ENCODE data around the gene MINK1. TPM values are rescaled to one million over a fixed set of nuclear protein-coding genes. Genes with fewer than 3 reads are reported as not detected.

Gene MINK1
- total RNA-seq, 1 experiment from 2014 or later, result 105 TPM

DNA sequence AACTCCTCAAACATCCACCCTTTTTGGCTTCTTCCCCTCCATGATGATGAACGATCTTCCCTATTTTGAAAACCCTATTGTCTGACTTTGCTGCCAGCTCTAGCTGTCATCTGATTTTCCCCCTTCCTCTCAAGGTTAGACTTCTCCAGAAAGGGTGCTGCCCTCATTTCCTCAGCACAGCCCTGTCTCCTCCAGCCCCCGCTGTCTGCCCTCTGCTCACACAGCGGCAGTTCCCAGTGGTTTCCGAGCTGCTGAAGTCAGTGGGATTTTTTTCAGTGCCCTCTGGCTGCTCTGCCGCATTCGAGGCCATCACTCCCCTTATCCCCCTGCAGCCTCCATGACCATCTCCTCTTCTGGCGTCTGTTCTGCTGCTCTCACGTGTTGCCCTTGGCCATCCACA lies 39.6 kb downstream of the MINK1 start:
- peaks cover 9% of the 10 kb centered on the region for H3K4me1 Mint-ChIP-seq
- ATAC-seq (peak; percentile 53), DNase-seq (ENCODE audit: low spot score) (no peak)
- no peak overlapping the region for H3K4me3 Mint-ChIP-seq
- H3K27me3 Mint-ChIP-seq (ENCODE audit: low read depth), result no peaks in the 10 kb centered on the region
- peak overlapping the region; percentile 89 for H3K27ac Mint-ChIP-seq
- TF ChIP-seq NFATC4 (CRISPR knock-in tag; IDR thresholded peaks at IDR 0.05), result no peak
- no peak for TF ChIP-seq GRHL2 (CRISPR knock-in tag; IDR thresholded peaks at IDR 0.05; ENCODE audit: insufficient replicate concordance, severe bottlenecking)
- TF ChIP-seq NFE2L1 (CRISPR knock-in tag; IDR thresholded peaks at IDR 0.05), result no peak
- TF ChIP-seq JUN (CRISPR knock-in tag; IDR thresholded peaks at IDR 0.05), result no peak
- no peak for TF ChIP-seq GABPB1 (CRISPR knock-in tag; IDR thresholded peaks at IDR 0.05)
- no peak for TF ChIP-seq PRRX2 (CRISPR knock-in tag; IDR thresholded peaks at IDR 0.05)
- TF ChIP-seq TEAD1 (CRISPR knock-in tag; IDR thresholded peaks at IDR 0.05), result no peak
- TF ChIP-seq, protein P1, sequence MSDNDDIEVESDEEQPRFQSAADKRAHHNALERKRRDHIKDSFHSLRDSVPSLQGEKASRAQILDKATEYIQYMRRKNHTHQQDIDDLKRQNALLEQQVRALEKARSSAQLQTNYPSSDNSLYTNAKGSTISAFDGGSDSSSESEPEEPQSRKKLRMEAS (CRISPR knock-in tag; IDR thresholded peaks at IDR 0.05), result no peak
- TF ChIP-seq, protein P2, sequence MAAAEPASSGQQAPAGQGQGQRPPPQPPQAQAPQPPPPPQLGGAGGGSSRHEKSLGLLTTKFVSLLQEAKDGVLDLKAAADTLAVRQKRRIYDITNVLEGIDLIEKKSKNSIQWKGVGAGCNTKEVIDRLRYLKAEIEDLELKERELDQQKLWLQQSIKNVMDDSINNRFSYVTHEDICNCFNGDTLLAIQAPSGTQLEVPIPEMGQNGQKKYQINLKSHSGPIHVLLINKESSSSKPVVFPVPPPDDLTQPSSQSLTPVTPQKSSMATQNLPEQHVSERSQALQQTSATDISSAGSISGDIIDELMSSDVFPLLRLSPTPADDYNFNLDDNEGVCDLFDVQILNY (CRISPR knock-in tag; IDR thresholded peaks at IDR 0.05), result no peak
- TF ChIP-seq, protein P3, sequence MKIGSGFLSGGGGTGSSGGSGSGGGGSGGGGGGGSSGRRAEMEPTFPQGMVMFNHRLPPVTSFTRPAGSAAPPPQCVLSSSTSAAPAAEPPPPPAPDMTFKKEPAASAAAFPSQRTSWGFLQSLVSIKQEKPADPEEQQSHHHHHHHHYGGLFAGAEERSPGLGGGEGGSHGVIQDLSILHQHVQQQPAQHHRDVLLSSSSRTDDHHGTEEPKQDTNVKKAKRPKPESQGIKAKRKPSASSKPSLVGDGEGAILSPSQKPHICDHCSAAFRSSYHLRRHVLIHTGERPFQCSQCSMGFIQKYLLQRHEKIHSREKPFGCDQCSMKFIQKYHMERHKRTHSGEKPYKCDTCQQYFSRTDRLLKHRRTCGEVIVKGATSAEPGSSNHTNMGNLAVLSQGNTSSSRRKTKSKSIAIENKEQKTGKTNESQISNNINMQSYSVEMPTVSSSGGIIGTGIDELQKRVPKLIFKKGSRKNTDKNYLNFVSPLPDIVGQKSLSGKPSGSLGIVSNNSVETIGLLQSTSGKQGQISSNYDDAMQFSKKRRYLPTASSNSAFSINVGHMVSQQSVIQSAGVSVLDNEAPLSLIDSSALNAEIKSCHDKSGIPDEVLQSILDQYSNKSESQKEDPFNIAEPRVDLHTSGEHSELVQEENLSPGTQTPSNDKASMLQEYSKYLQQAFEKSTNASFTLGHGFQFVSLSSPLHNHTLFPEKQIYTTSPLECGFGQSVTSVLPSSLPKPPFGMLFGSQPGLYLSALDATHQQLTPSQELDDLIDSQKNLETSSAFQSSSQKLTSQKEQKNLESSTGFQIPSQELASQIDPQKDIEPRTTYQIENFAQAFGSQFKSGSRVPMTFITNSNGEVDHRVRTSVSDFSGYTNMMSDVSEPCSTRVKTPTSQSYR (CRISPR knock-in tag; IDR thresholded peaks at IDR 0.05), result no peak
- TF ChIP-seq, protein P4, sequence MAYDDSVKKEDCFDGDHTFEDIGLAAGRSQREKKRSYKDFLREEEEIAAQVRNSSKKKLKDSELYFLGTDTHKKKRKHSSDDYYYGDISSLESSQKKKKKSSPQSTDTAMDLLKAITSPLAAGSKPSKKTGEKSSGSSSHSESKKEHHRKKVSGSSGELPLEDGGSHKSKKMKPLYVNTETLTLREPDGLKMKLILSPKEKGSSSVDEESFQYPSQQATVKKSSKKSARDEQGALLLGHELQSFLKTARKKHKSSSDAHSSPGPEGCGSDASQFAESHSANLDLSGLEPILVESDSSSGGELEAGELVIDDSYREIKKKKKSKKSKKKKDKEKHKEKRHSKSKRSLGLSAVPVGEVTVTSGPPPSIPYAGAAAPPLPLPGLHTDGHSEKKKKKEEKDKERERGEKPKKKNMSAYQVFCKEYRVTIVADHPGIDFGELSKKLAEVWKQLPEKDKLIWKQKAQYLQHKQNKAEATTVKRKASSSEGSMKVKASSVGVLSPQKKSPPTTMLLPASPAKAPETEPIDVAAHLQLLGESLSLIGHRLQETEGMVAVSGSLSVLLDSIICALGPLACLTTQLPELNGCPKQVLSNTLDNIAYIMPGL (CRISPR knock-in tag; IDR thresholded peaks at IDR 0.05), result no peak
- no peaks in the 10 kb centered on the region for H3K9me3 Mint-ChIP-seq
- CTCF ChIA-PET, result interaction anchor here (0.6 to 1.4 kb wide), 3 partner anchors 8 to 74 kb away, joined by 3 to 6 read pairs (median 5); partner anchors contain the start of gene C17orf107
- H3K36me3 Mint-ChIP-seq, result no peaks in the 10 kb centered on the region
- POLR2A ChIA-PET, result no interaction called here

DNA sequence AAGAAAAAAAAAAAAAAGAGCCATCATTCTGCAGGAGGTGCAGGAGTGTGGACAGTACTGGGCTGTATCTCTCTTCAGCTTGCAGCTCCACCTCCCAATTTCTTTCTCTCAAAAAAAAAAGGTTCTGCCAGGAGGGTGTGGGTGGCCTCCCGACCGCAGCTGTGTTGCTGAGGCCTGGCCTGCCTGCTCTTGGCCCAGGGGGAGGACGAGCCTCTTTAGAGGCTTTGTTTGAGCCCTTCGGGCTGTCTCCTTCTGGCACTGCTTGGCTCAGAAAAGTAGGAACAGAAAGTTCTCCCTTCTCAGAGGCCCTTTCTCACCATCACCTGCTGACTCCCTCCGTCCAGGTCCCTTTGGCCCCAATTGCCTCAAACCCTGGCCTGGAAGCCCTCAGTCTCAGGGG lies 43.9 kb downstream of the MINK1 start:
- no peak for ATAC-seq
- POLR2A ChIA-PET, result interaction anchor here (0.6 kb wide), 1 partner anchor 19 kb away, joined by 3 read pairs; no protein-coding TSS in a partner anchor
- CTCF ChIA-PET, result no interaction called here
- H3K27me3 Mint-ChIP-seq (ENCODE audit: low read depth), result no peaks in the 10 kb centered on the region
- H3K4me1 Mint-ChIP-seq, result peaks cover 19% of the 10 kb centered on the region
- no peak overlapping the region for H3K4me3 Mint-ChIP-seq
- DNase-seq (ENCODE audit: low spot score), result no peak
- H3K36me3 Mint-ChIP-seq, result peaks cover 4% of the 10 kb centered on the region; the same call in 1 of the 2 replicates
- H3K27ac Mint-ChIP-seq, result peak overlapping the region; percentile 88; the same call in 1 of the 2 replicates
- no peaks in the 10 kb centered on the region for H3K9me3 Mint-ChIP-seq
- TF ChIP-seq, protein P5, sequence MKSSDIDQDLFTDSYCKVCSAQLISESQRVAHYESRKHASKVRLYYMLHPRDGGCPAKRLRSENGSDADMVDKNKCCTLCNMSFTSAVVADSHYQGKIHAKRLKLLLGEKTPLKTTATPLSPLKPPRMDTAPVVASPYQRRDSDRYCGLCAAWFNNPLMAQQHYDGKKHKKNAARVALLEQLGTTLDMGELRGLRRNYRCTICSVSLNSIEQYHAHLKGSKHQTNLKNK (CRISPR knock-in tag; IDR thresholded peaks at IDR 0.05), result no peak
- TF ChIP-seq, protein P6, sequence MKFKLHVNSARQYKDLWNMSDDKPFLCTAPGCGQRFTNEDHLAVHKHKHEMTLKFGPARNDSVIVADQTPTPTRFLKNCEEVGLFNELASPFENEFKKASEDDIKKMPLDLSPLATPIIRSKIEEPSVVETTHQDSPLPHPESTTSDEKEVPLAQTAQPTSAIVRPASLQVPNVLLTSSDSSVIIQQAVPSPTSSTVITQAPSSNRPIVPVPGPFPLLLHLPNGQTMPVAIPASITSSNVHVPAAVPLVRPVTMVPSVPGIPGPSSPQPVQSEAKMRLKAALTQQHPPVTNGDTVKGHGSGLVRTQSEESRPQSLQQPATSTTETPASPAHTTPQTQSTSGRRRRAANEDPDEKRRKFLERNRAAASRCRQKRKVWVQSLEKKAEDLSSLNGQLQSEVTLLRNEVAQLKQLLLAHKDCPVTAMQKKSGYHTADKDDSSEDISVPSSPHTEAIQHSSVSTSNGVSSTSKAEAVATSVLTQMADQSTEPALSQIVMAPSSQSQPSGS (CRISPR knock-in tag; IDR thresholded peaks at IDR 0.05; ENCODE audit: borderline replicate concordance, low read depth), result no peak
- TF ChIP-seq, protein P7, sequence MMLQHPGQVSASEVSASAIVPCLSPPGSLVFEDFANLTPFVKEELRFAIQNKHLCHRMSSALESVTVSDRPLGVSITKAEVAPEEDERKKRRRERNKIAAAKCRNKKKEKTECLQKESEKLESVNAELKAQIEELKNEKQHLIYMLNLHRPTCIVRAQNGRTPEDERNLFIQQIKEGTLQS (CRISPR knock-in tag; conservative IDR thresholded peaks at IDR 0.05), result no peak
- TF ChIP-seq, protein P8, sequence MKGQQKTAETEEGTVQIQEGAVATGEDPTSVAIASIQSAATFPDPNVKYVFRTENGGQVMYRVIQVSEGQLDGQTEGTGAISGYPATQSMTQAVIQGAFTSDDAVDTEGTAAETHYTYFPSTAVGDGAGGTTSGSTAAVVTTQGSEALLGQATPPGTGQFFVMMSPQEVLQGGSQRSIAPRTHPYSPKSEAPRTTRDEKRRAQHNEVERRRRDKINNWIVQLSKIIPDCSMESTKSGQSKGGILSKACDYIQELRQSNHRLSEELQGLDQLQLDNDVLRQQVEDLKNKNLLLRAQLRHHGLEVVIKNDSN (CRISPR knock-in tag; IDR thresholded peaks at IDR 0.05), result no peak
- TF ChIP-seq, protein P9, sequence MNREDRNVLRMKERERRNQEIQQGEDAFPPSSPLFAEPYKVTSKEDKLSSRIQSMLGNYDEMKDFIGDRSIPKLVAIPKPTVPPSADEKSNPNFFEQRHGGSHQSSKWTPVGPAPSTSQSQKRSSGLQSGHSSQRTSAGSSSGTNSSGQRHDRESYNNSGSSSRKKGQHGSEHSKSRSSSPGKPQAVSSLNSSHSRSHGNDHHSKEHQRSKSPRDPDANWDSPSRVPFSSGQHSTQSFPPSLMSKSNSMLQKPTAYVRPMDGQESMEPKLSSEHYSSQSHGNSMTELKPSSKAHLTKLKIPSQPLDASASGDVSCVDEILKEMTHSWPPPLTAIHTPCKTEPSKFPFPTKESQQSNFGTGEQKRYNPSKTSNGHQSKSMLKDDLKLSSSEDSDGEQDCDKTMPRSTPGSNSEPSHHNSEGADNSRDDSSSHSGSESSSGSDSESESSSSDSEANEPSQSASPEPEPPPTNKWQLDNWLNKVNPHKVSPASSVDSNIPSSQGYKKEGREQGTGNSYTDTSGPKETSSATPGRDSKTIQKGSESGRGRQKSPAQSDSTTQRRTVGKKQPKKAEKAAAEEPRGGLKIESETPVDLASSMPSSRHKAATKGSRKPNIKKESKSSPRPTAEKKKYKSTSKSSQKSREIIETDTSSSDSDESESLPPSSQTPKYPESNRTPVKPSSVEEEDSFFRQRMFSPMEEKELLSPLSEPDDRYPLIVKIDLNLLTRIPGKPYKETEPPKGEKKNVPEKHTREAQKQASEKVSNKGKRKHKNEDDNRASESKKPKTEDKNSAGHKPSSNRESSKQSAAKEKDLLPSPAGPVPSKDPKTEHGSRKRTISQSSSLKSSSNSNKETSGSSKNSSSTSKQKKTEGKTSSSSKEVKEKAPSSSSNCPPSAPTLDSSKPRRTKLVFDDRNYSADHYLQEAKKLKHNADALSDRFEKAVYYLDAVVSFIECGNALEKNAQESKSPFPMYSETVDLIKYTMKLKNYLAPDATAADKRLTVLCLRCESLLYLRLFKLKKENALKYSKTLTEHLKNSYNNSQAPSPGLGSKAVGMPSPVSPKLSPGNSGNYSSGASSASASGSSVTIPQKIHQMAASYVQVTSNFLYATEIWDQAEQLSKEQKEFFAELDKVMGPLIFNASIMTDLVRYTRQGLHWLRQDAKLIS (CRISPR knock-in tag; IDR thresholded peaks at IDR 0.05; ENCODE audit: borderline replicate concordance), result no peak
- TF ChIP-seq RELA (CRISPR knock-in tag; IDR thresholded peaks at IDR 0.05; ENCODE audit: borderline replicate concordance) (no peak), ZNF219 (CRISPR knock-in tag; IDR thresholded peaks at IDR 0.05; ENCODE audit: borderline replicate concordance) (no peak), USF2 (CRISPR knock-in tag; IDR thresholded peaks at IDR 0.05) (no peak)
- TF ChIP-seq, protein P10, sequence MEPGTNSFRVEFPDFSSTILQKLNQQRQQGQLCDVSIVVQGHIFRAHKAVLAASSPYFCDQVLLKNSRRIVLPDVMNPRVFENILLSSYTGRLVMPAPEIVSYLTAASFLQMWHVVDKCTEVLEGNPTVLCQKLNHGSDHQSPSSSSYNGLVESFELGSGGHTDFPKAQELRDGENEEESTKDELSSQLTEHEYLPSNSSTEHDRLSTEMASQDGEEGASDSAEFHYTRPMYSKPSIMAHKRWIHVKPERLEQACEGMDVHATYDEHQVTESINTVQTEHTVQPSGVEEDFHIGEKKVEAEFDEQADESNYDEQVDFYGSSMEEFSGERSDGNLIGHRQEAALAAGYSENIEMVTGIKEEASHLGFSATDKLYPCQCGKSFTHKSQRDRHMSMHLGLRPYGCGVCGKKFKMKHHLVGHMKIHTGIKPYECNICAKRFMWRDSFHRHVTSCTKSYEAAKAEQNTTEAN (CRISPR knock-in tag; IDR thresholded peaks at IDR 0.05), result no peak

Measured in WTC11 (cell line).